Gastrocnemius medialis (tissue), 4 donors: ENCODE measurements around the gene ZNF334. TPM values are rescaled to one million over a fixed set of nuclear protein-coding genes. Genes with fewer than 3 reads are reported as not detected.

Experiments used
- ATAC-seq, 2 donors: fragments of 150-250 bp; one replicate each; pipeline ENCODE4 v1.9.1; 2016
- DNase-seq, 2 donors: peaks; one replicate each; pipeline ENCODE4 v3.0.0-alpha.2; 2019
- H3K27ac ChIP-seq, 4 donors: fragments of 200-600 bp; sonication (generic); 1 replicate in 1 of 4; 2 replicates in 3 of 4; pipeline ENCODE4 v1.5.1; 2016 to 2018; ENCODE audit warnings: mild to moderate bottlenecking in 2 of 4, moderate library complexity in 1 of 4
- H3K27me3 ChIP-seq, 3 donors: fragments of 200-600 bp; sonication (generic) in 2 of 3; 1 replicate in 1 of 3; 2 replicates in 2 of 3; pipeline versions ENCODE4 v1.5.1 to v1.6.0; 2016 to 2019; ENCODE audit warnings: mild to moderate bottlenecking in 1 of 3, moderate library complexity in 1 of 3
- H3K36me3 ChIP-seq, 2 donors: fragments of 200-600 bp; sonication (generic) in 1 of 2; one replicate each; pipeline ENCODE4 v1.5.1; 2017 to 2018
- H3K4me1 ChIP-seq, 2 donors: fragments of 200-600 bp; sonication (generic) in 1 of 2; one replicate each; pipeline ENCODE4 v1.5.1; 2016 to 2017; ENCODE audit warnings: mild to moderate bottlenecking in 2 of 2
- H3K4me3 ChIP-seq, 4 donors: fragments of 200-600 bp; sonication (generic) in 3 of 4; 1 replicate in 1 of 4; 2 replicates in 3 of 4; pipeline ENCODE4 v1.5.1; 2016 to 2019; ENCODE audit warnings: mild to moderate bottlenecking in 2 of 4
- H3K9me3 ChIP-seq, 3 donors: fragments of 200-600 bp; sonication (generic) in 2 of 3; 1 replicate in 1 of 3; 2 replicates in 2 of 3; pipeline ENCODE4 v1.5.1; 2016 to 2019
- POLR2A ChIP-seq, 2 donors: fragments of 450-650 bp; IDR thresholded peaks; one replicate each; pipeline ENCODE4 v1.6.1; 2017; ENCODE audit warnings: antibody characterized with exemption in 2 of 2, mild to moderate bottlenecking in 2 of 2, moderate library complexity in 2 of 2
- in situ Hi-C, 4 donors: fragments of 200-750 bp; cut with MboI; loops; one replicate each; pipeline versions ENCODE4 v1.15.0 to v1.8.0; 2017; ENCODE audit warnings: low sequenced_read_pairs in 4 of 4
- intact Hi-C: fragments of 100-400 bp; cut with DNase I; formaldehyde crosslinking; loops from one replicate; pipeline ENCODE4 v1.15.1; 2023; ENCODE audit warnings: low total_unique reads
- total RNA-seq, 4 donors: library from RNA; depleted of rRNA; stranded (reverse); fragments of >200 nt; gene quantifications; one replicate each; pipeline versions ENCODE4 v1.1.0 to v1.2.3, GENCODE V29; 2016
- TF ChIP-seq, protein P1 (sequence below), 5 experiments: fragments of 450-650 bp in 3 of 5; fragments of 200-600 bp in 2 of 5; sonication (generic) in 2 of 5; IDR thresholded peaks in 4 of 5; conservative IDR thresholded peaks in 1 of 5; 1 replicate in 4 of 5; 2 replicates in 1 of 5; pipeline ENCODE4 v1.5.1; 2016 to 2019; ENCODE audit warnings: antibody characterized with exemption in 5 of 5, mild to moderate bottlenecking in 3 of 5, moderate library complexity in 3 of 5

ZNF334 gene
- total RNA-seq, 4 donors from 2014 or later: 0.15 to 0.18 TPM; not detected in 2

DNA sequence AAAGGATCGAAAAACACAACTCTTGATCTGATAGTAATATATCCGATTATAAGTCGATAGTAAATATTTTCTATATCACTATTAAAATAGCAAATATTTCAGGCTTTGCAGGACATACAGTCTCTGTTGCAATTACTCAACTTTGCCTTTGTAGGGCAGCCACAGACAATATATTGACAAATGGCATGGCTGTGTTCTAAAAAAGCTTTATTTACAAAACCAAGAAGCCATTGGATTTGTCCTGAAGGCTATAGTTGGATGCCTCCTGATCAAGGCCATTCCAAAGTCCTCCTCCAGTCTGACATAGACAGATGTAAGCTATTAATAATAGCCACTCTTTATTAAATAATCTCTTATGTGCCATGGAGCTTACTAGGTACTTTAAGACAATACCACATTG lies 31.2 kb upstream of the ZNF334 start:
- no peaks in the 10 kb centered on the region for H3K36me3 ChIP-seq
- no peak overlapping the region for H3K4me3 ChIP-seq
- ATAC-seq (no peak), DNase-seq (no peak)
- H3K4me1 ChIP-seq: no peaks in the 10 kb centered on the region
- H3K27ac ChIP-seq: no peak overlapping the region
- in situ Hi-C loops: loop anchor here in 1 of 4 donors (25.0 kb wide), 1 partner anchor 107 kb away; no protein-coding TSS in a partner anchor
- H3K27me3 ChIP-seq: peaks cover 0 to 7% (median 3%) of the 10 kb centered on the region in 3 donors
- H3K9me3 ChIP-seq: no peaks in the 10 kb centered on the region
- intact Hi-C loops: no loop called here
- TF ChIP-seq, protein P1, sequence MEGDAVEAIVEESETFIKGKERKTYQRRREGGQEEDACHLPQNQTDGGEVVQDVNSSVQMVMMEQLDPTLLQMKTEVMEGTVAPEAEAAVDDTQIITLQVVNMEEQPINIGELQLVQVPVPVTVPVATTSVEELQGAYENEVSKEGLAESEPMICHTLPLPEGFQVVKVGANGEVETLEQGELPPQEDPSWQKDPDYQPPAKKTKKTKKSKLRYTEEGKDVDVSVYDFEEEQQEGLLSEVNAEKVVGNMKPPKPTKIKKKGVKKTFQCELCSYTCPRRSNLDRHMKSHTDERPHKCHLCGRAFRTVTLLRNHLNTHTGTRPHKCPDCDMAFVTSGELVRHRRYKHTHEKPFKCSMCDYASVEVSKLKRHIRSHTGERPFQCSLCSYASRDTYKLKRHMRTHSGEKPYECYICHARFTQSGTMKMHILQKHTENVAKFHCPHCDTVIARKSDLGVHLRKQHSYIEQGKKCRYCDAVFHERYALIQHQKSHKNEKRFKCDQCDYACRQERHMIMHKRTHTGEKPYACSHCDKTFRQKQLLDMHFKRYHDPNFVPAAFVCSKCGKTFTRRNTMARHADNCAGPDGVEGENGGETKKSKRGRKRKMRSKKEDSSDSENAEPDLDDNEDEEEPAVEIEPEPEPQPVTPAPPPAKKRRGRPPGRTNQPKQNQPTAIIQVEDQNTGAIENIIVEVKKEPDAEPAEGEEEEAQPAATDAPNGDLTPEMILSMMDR (IDR thresholded peaks at IDR 0.05 in 4 of 5, conservative IDR thresholded peaks at IDR 0.05 in 1 of 5): no peak
- TF ChIP-seq POLR2A (IDR thresholded peaks at IDR 0.05): no peak

DNA sequence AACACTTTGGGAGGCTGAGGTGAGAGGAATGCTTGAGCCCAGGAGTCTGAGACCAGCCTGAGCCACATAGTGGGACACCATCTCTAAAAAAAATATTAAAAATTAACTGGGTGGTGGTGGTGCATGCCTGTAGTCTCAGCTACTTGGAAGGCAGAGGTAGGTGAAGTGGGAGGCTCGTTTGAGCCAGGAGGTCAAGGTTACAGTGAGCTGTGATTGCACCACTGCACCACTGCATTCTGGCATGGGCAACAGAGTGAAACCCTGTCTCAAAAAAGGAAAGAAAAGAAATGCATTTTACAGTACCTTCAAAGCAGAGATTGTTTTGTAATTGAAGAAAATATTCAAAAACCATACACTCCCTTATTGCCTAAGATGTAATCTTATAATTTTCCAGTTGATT lies 30.6 kb upstream of the ZNF334 start:
- no peak overlapping the region for H3K4me3 ChIP-seq
- DNase-seq: no peak
- no peak for TF ChIP-seq POLR2A (IDR thresholded peaks at IDR 0.05)
- TF ChIP-seq, protein P1 (IDR thresholded peaks at IDR 0.05 in 4 of 5, conservative IDR thresholded peaks at IDR 0.05 in 1 of 5): no peak
- intact Hi-C loops: no loop called here
- peaks cover 0 to 9% (median 7%) of the 10 kb centered on the region in 3 donors for H3K27me3 ChIP-seq
- no peaks in the 10 kb centered on the region for H3K9me3 ChIP-seq
- H3K27ac ChIP-seq: no peak overlapping the region
- H3K36me3 ChIP-seq: no peaks in the 10 kb centered on the region
- in situ Hi-C loops: loop anchor here in 1 of 4 donors (25.0 kb wide), 1 partner anchor 107 kb away; no protein-coding TSS in a partner anchor
- ATAC-seq: no peak
- H3K4me1 ChIP-seq: no peaks in the 10 kb centered on the region

DNA sequence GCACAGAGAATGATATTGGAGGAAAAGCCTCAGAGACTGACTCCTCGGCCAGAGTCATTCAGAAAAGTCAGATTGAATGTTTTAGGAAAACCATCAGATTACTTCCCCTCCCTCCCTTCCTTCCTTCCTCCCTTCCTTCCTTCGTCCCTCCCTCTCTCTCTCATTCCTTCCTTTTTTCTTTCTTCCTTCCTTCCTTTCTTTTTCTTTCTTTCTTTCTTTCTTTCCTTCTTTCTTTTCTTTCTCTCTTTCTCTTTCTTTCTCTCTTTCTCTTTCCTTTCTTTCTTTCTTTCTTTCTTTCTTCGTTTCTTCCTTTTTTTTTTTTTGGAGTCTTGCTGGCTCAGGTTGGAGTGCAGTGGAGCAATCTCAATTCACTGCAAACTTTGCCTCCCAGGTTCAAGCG lies 29.7 kb upstream of the ZNF334 start:
- Histone ChIP-seq H3K9me3 (no peaks in the 10 kb centered on the region), H3K4me1 (no peaks in the 10 kb centered on the region), H3K27me3 (peaks cover 0 to 10% (median 7%) of the 10 kb centered on the region in 3 donors), H3K4me3 (no peak overlapping the region), H3K36me3 (no peaks in the 10 kb centered on the region), H3K27ac (no peak overlapping the region)
- DNase-seq (no peak), ATAC-seq (no peak)
- in situ Hi-C loops: loop anchor here in 1 of 4 donors (25.0 kb wide), 1 partner anchor 106 kb away; no protein-coding TSS in a partner anchor
- intact Hi-C loops: no loop called here
- TF ChIP-seq, protein P1 (IDR thresholded peaks at IDR 0.05 in 4 of 5, conservative IDR thresholded peaks at IDR 0.05 in 1 of 5): no peak
- TF ChIP-seq POLR2A (IDR thresholded peaks at IDR 0.05): no peak

DNA sequence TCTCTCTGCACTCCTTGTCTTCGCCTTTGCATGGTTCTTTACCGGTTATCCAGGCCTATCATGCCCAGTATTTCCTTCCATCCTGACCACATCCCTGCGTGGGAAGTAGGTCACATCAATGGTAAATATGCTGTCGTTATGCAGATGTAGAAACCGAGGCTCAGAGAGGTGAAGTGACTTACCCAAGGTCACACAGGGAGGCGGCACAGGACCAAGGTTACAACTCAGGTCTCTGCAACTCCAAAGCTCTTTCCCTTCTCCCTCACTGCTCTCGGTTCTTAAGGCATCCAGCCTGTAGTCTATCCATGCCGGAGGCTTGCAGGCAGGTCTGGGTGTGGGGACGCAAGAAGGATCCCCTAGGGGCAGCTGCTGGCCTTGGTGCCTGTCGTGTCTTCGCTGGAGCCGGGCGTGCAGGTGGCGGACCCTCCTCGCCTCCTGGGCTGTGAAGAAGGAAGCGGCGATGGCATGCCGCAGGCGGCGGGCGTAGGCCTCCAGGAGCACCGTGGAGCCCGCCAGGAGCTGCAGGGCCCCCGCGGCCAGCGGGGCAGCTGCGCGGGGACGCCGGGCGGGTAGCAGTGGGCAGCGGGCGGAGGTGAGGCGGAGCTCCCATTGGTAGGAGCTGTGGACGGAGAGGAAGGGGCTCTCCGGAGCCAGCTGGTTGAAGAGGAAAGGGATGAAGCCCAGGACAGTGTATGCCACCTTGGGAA lies 28.0 kb upstream of the ZNF334 start:
- intact Hi-C loops: no loop called here

More for the DNA sequence above, 28.0 kb upstream of the ZNF334 start:
- no peaks in the 10 kb centered on the region for H3K4me1 ChIP-seq
- H3K27ac ChIP-seq: no peak overlapping the region
- in situ Hi-C loops: loop anchor here in 1 of 4 donors (25.0 kb wide), 1 partner anchor 104 kb away; no protein-coding TSS in a partner anchor
- H3K4me3 ChIP-seq: no peak overlapping the region
- H3K27me3 ChIP-seq: peaks cover 0 to 10% (median 7%) of the 10 kb centered on the region in 3 donors
- H3K36me3 ChIP-seq: no peaks in the 10 kb centered on the region
- ATAC-seq: no peak
- H3K9me3 ChIP-seq: no peaks in the 10 kb centered on the region
- no peak for TF ChIP-seq POLR2A (IDR thresholded peaks at IDR 0.05)
- TF ChIP-seq, protein P1 (IDR thresholded peaks at IDR 0.05 in 4 of 5, conservative IDR thresholded peaks at IDR 0.05 in 1 of 5): no peak
- no peak for DNase-seq
